Thyroid gland (tissue), 4 donors: ENCODE data around the gene POU2F2.

Experiments used
- CTCF ChIP-seq, 6 experiments: fragments of 200-600 bp in 3 of 6; fragments of 450-650 bp in 3 of 6; sonication (generic) in 3 of 6; IDR thresholded peaks; one replicate each; pipeline ENCODE4 v1.5.1; 2016 to 2019; ENCODE audit warnings: antibody characterized with exemption in 6 of 6, mild to moderate bottlenecking in 2 of 6, inconsistent platforms in 1 of 6, moderate library complexity in 1 of 6
- POLR2A ChIP-seq, 2 donors: fragments of 450-650 bp; IDR thresholded peaks; one replicate each; pipeline ENCODE4 v1.6.1; 2017; ENCODE audit warnings: antibody characterized with exemption in 2 of 2, mild to moderate bottlenecking in 2 of 2, moderate library complexity in 1 of 2

- no peak for TF ChIP-seq CTCF (IDR thresholded peaks at IDR 0.05)
- peak; percentile 65 to 94 for TF ChIP-seq POLR2A (IDR thresholded peaks at IDR 0.05)
Measured at GRCh38 chr19:42075616-42076379, 56.4 kb downstream of the POU2F2 start, which contains the start of gene ZNF574.
